ENCODE data around the gene UGT3A2. TPM values are rescaled to one million over a fixed set of nuclear protein-coding genes. Genes with fewer than 3 reads are reported as not detected.

Gene UGT3A2
- total RNA-seq, 2 donors from 2014 or later = not detected

GRCh38 chr5:35996076-35996475 is 70.6 kb downstream of the UGT3A2 start:
- TF ChIP-seq, protein P1, sequence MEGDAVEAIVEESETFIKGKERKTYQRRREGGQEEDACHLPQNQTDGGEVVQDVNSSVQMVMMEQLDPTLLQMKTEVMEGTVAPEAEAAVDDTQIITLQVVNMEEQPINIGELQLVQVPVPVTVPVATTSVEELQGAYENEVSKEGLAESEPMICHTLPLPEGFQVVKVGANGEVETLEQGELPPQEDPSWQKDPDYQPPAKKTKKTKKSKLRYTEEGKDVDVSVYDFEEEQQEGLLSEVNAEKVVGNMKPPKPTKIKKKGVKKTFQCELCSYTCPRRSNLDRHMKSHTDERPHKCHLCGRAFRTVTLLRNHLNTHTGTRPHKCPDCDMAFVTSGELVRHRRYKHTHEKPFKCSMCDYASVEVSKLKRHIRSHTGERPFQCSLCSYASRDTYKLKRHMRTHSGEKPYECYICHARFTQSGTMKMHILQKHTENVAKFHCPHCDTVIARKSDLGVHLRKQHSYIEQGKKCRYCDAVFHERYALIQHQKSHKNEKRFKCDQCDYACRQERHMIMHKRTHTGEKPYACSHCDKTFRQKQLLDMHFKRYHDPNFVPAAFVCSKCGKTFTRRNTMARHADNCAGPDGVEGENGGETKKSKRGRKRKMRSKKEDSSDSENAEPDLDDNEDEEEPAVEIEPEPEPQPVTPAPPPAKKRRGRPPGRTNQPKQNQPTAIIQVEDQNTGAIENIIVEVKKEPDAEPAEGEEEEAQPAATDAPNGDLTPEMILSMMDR (IDR thresholded peaks at IDR 0.05) = no peak
- Histone ChIP-seq H3K4me3 (no peak overlapping the region), H3K9me3 (no peaks in the 10 kb centered on the region), H3K27ac (no peak overlapping the region), H3K27me3 (replicated peaks; ENCODE audit: insufficient read depth) (no peaks in the 10 kb centered on the region), H3K36me3 (no peaks in the 10 kb centered on the region), H3K4me1 (ENCODE audit: control insufficient read depth in 1 of 2, low read depth in 2 of 2) (no peaks in the 10 kb centered on the region)
- no peak for ATAC-seq (ENCODE audit: insufficient number of reproducible peaks, low FRiP score, low read depth)
- no peak for DNase-seq (ENCODE audit: low spot score)

GRCh38 chr5:35990941-35991611 is 75.6 kb downstream of the UGT3A2 start, which contains the start of gene UGT3A1:
Gene UGT3A1 (minus strand): TSS chr5:35991390. CDS start chr5:35991240, 150 bp downstream.
- Histone ChIP-seq H3K27ac (no peak within 1 kb of the TSS), H3K27me3 (replicated peaks; ENCODE audit: insufficient read depth) (no peaks in the 10 kb centered on the region), H3K4me3 (no peak within 1 kb of the TSS), H3K4me1 (ENCODE audit: control insufficient read depth in 1 of 2, low read depth in 2 of 2) (no peaks in the 10 kb centered on the region), H3K9me3 (no peaks in the 10 kb centered on the region), H3K36me3 (no peaks in the 10 kb centered on the region)
- TF ChIP-seq, protein P1 (IDR thresholded peaks at IDR 0.05) = no peak
- ATAC-seq (ENCODE audit: insufficient number of reproducible peaks, low FRiP score, low read depth) (no peak), DNase-seq (ENCODE audit: low spot score) (no peak)

GRCh38 chr5:35990520-35990919 is 76.2 kb downstream of the UGT3A2 start:
- Histone ChIP-seq H3K27me3 (replicated peaks; ENCODE audit: insufficient read depth) (no peaks in the 10 kb centered on the region), H3K36me3 (no peaks in the 10 kb centered on the region), H3K9me3 (no peaks in the 10 kb centered on the region), H3K4me3 (no peak overlapping the region), H3K4me1 (ENCODE audit: control insufficient read depth in 1 of 2, low read depth in 2 of 2) (no peaks in the 10 kb centered on the region), H3K27ac (no peak overlapping the region)
- TF ChIP-seq, protein P1 (IDR thresholded peaks at IDR 0.05) = no peak
- DNase-seq (ENCODE audit: low spot score) (no peak), ATAC-seq (ENCODE audit: insufficient number of reproducible peaks, low FRiP score, low read depth) (no peak)

DNA sequence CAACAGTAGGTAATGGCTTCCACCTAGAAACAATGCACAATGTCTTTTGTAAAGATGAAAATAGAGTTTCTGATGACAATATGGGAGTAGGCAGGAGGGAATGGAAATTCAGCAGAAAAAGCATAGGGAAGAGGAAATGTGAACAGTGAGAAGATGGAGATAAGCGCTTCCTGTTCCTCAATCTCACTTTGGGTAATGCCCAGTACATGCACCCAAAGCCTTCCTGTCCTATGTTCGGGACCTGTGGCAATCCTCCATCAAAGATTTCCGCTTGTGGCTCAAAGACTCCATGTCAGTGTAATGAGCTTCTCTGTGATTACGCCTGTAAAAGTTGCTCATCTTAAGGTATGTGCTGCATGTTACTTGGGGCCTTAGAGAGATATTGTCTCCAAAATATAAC is 78.2 kb downstream of the UGT3A2 start:
- Histone ChIP-seq H3K27ac (no peak overlapping the region), H3K27me3 (replicated peaks; ENCODE audit: insufficient read depth) (no peaks in the 10 kb centered on the region), H3K9me3 (no peaks in the 10 kb centered on the region), H3K4me1 (ENCODE audit: control insufficient read depth in 1 of 2, low read depth in 2 of 2) (no peaks in the 10 kb centered on the region), H3K4me3 (no peak overlapping the region), H3K36me3 (no peaks in the 10 kb centered on the region)
- ATAC-seq (ENCODE audit: insufficient number of reproducible peaks, low FRiP score, low read depth) = no peak
- no peak for DNase-seq (ENCODE audit: low spot score)
- TF ChIP-seq, protein P1 (IDR thresholded peaks at IDR 0.05) = no peak

DNA sequence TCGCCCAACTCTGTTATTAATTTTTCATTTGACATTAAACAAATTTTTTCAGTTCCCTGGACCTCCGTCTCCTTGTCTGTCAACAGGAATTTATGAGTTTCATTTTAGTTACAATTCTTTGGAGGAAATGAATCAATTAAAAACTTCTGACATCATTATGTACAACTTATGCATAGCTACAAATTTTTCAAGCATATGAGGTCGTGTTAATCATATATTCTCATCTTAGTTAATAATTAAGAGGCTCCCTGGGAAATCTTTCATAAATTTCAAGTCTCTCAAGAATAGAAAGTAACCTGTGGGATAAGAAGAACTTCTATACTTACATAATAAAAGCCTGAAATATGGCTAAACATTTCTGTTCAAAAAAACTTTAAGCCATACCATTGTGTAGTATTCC is 78.9 kb downstream of the UGT3A2 start:
- Histone ChIP-seq H3K36me3 (no peaks in the 10 kb centered on the region), H3K27me3 (replicated peaks; ENCODE audit: insufficient read depth) (no peaks in the 10 kb centered on the region), H3K4me3 (no peak overlapping the region), H3K4me1 (ENCODE audit: control insufficient read depth in 1 of 2, low read depth in 2 of 2) (no peaks in the 10 kb centered on the region), H3K27ac (no peak overlapping the region), H3K9me3 (no peaks in the 10 kb centered on the region)
- no peak for DNase-seq (ENCODE audit: low spot score)
- ATAC-seq (ENCODE audit: insufficient number of reproducible peaks, low FRiP score, low read depth) = no peak
- TF ChIP-seq, protein P1 (IDR thresholded peaks at IDR 0.05) = no peak

Other genes with a start within 250 kb of the UGT3A2 start
- gene IL7R, start 210.0 kb downstream of the UGT3A2 start, total RNA-seq = 10 to 100 TPM; 12.7 to 20.5 TPM
- gene CAPSL, start 128.3 kb downstream of the UGT3A2 start, total RNA-seq = not detected
- not detected for gene UGT3A1, start 75.5 kb downstream of the UGT3A2 start, total RNA-seq
- gene LMBRD2, start 85.0 kb upstream of the UGT3A2 start, total RNA-seq = 10 to 100 TPM in 1 of 2 donors, 1 to 10 TPM in 1; 9.5 to 11.0 TPM
- 1 to 10 TPM; 6.4 to 7.8 TPM for gene SKP2, start 85.2 kb upstream of the UGT3A2 start, total RNA-seq
- gene NADK2, start 175.0 kb upstream of the UGT3A2 start, total RNA-seq = 10 to 100 TPM; 16.2 to 31.5 TPM
- 10 to 100 TPM; 10.7 to 25.5 TPM for gene RANBP3L, start 235.0 kb upstream of the UGT3A2 start, total RNA-seq

All from thoracic aorta (tissue), 2 donors.